Stimulated activated CD8-positive, alpha-beta memory T cell treated with anti-CD3 and anti-CD28 coated beads, Interleukin-12 subunit alpha, Interleukin-12 subunit beta, amount 100 ng/mL, for 4 hours (primary cell): ENCODE measurements around the gene KANSL1.
"Not testable (repeated sequence)": the region's sequence is repeated elsewhere in the genome, so short reads cannot be mapped to it uniquely, and the experiment has no call there.

Experiments used
- DNase-seq: peaks from one replicate; pipeline ENCODE4 v3.0.0-alpha.2; 2020; ENCODE audit warnings: low read depth

Gene KANSL1

DNA sequence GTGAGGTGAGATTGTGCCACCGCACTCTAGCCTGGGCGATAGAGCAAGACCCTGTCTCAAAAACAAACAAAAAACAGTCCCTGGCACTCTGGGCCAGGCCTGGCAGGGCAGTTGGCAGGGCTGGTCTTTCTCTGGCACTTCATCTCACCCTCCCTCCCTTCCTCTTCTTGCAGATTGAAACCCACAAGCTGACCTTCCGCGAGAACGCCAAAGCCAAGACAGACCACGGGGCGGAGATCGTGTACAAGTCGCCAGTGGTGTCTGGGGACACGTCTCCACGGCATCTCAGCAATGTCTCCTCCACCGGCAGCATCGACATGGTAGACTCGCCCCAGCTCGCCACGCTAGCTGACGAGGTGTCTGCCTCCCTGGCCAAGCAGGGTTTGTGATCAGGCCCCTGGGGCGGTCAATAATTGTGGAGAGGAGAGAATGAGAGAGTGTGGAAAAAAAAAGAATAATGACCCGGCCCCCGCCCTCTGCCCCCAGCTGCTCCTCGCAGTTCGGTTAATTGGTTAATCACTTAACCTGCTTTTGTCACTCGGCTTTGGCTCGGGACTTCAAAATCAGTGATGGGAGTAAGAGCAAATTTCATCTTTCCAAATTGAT, 169.3 kb downstream of the KANSL1 start:
- no peak for DNase-seq

DNA sequence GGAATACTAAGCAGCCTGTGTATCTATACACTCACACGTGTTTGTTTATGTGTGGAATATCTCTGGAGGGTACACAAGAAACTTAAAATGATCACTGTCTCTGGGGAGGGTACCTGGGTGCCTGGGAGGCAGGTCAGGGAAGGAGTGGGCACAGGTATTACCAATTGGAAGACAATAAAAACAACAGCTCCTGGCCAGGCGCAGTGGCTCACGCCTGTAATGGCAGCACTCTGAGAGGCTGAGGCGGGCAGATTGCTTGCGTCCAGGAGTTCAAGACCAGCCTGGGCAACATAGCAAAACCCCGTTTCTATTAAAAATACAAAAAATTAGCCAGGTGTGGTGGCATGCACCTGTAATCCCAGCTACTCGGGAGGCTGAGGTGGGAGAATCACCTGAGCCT, 169.9 kb downstream of the KANSL1 start:
- not testable (repeated sequence) for DNase-seq

GRCh38 chr17:46020998-46021397, 172.2 kb downstream of the KANSL1 start:
- no peak for DNase-seq

DNA sequence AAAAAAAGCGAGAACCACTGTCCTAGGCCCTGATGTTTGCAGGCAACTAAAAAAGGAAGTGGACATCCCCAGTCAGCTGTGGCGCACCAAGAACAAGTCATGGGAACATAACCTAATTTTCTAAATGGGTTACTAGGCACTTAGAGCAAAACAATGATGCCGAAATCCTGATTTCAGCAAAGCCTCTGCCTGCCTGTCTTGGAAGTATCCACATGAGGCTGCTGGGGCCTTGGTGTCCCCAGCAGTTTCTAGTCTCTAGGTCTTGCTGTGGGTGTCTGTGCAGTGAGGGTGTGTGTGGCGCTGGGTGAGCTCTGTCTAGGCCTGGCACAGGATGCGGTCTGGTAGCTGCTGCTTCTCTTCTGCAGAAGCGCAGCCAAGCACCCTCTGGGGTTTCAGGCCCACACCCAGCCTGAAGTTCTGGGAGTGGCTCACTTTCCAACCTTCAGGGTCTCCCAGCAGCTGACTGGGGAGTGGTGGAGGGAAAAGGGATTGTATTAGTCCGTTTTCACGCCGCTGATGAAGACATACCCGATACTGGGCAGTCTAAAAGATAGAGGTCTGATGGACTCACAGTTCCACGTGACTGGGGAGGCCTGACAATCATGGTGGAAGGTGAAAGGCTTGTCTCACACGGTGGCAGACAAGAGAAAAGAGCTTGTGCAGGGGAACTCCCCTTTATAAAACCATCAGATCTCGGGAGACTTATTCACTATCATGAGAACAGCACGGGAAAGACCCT, 173.0 kb downstream of the KANSL1 start:
- DNase-seq, result peak; percentile 32

DNA sequence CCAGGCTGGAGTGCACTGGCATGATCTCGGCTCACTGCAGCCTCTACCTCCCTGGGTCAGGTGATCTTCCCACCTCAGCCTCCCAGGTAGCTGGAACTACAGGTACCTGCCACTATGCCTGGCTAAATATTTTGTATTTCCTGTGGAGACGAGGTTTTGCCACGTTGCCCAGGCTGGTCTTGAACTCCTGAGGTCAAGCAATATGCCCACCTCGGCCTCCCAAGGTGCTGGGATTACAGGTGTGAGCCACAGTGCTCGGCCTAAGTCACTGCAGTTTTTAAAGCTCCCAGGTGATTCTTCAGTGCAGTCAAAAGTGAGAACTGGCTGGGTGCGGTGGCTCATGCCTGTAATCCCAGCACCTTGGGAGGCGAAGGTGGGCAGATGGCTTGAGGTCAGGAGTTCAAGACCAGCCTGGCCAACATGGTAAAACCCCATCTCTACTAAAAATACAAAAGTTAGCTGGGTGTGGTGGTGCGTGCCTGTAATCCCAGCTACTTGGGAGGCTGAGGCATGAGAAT, 173.8 kb downstream of the KANSL1 start:
- not testable (repeated sequence) for DNase-seq

GRCh38 chr17:46013502-46014165, 179.6 kb downstream of the KANSL1 start:
- DNase-seq, result no peak

GRCh38 chr17:46013127-46013501, 180.1 kb downstream of the KANSL1 start:
- no peak for DNase-seq

GRCh38 chr17:46012506-46013079, 180.6 kb downstream of the KANSL1 start:
- no peak for DNase-seq

- no peak for DNase-seq
Measured at GRCh38 chr17:46011711-46012505, 181.3 kb downstream of the KANSL1 start.

DNA sequence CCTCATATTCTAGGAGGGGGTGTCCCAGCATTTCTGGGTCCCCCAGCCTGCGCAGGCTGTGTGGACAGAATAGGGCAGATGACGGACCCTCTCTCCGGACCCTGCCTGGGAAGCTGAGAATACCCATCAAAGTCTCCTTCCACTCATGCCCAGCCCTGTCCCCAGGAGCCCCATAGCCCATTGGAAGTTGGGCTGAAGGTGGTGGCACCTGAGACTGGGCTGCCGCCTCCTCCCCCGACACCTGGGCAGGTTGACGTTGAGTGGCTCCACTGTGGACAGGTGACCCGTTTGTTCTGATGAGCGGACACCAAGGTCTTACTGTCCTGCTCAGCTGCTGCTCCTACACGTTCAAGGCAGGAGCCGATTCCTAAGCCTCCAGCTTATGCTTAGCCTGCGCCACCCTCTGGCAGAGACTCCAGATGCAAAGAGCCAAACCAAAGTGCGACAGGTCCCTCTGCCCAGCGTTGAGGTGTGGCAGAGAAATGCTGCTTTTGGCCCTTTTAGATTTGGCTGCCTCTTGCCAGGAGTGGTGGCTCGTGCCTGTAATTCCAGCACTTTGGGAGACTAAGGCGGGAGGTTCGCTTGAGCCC, 182.5 kb downstream of the KANSL1 start:
- DNase-seq, result no peak

- no peak for DNase-seq
Measured at GRCh38 chr17:46009681-46010596, 183.3 kb downstream of the KANSL1 start.

GRCh38 chr17:46008591-46008990, 184.6 kb downstream of the KANSL1 start:
- no peak for DNase-seq

GRCh38 chr17:46007461-46007965, 185.7 kb downstream of the KANSL1 start:
- DNase-seq, result no peak

DNA sequence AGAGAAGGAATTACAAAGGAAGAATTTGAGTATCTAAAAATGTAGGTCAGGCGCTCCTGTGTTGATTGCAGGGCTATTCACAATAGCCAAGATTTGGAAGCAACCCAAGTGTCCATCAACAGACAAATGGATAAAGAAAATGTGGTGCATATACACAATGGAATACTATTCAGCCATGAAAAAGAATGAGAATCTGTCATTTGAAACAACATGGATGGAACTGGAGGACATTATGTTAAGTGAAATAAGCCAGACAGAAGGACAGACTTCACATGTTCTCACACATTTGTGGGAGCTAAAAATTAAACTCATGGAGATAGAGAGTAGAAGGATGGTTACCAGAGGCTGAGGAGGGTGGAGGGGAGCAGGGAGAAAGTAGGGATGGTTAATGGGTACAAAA, 187.1 kb downstream of the KANSL1 start:
- DNase-seq, result not testable (repeated sequence)

DNA sequence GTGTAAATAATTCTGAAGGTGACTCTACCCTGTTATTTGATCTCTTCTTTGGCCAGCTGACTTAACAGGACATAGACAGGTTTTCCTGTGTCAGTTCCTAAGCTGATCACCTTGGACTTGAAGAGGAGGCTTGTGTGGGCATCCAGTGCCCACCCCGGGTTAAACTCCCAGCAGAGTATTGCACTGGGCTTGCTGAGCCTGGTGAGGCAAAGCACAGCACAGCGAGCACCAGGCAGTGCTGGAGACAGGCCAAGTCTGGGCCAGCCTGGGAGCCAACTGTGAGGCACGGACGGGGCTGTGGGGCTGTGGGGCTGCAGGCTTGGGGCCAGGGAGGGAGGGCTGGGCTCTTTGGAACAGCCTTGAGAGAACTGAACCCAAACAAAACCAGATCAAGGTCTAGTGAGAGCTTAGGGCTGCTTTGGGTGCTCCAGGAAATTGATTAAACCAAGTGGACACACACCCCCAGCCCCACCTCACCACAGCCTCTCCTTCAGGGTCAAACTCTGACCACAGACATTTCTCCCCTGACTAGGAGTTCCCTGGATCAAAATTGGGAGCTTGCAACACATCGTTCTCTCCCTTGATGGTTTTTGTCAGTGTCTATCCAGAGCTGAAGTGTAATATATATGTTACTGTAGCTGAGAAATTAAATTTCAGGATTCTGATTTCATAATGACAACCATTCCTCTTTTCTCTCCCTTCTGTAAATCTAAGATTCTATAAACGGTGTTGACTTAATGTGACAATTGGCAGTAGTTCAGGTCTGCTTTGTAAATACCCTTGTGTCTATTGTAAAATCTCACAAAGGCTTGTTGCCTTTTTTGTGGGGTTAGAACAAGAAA, 189.1 kb downstream of the KANSL1 start:
- no peak for DNase-seq

- no peak for DNase-seq
Measured at GRCh38 chr17:46002973-46003316, 190.3 kb downstream of the KANSL1 start.

- peak; percentile 17 for DNase-seq
Measured at GRCh38 chr17:46002311-46002972, 190.8 kb downstream of the KANSL1 start.

GRCh38 chr17:46001390-46002310, 191.6 kb downstream of the KANSL1 start:
- DNase-seq, result no peak
